OCI-M1 (cell line): ENCODE results near the gene JMJD6.
A peak's percentile ranks its signal among the peaks of the same experiment; 100 is the strongest.

Source experiments
- DNase-seq: peaks from one replicate; lab custom pipeline; 2025; lab: John Stamatoyannopoulos, UW

The JMJD6 gene

GRCh38 chr17:76697702-76698465, 28.5 kb downstream of the JMJD6 start:
- DNase-seq, result peak; percentile 83

- peak; percentile 30 for DNase-seq
These were observed 29.4 kb downstream of the JMJD6 start for GRCh38 chr17:76696763-76697701.

- DNase-seq, result peak; percentile 38
These were observed 31.2 kb downstream of the JMJD6 start for GRCh38 chr17:76695059-76695831.

GRCh38 chr17:76691379-76692191, 34.8 kb downstream of the JMJD6 start:
- no peak for DNase-seq

GRCh38 chr17:76690596-76691280, 35.7 kb downstream of the JMJD6 start:
- no peak for DNase-seq

GRCh38 chr17:76689859-76690258, 36.5 kb downstream of the JMJD6 start:
- no peak for DNase-seq

- DNase-seq, result no peak
These were observed 38.2 kb downstream of the JMJD6 start for GRCh38 chr17:76688165-76688622.

GRCh38 chr17:76687298-76688164, 38.9 kb downstream of the JMJD6 start:
- DNase-seq, result no peak

- no peak for DNase-seq
These were observed 39.7 kb downstream of the JMJD6 start for GRCh38 chr17:76686538-76687297.

- DNase-seq, result no peak
These were observed 40.6 kb downstream of the JMJD6 start for GRCh38 chr17:76685846-76686245.

- DNase-seq, result no peak
These were observed 41.0 kb downstream of the JMJD6 start for GRCh38 chr17:76685366-76685765.

- no peak for DNase-seq
These were observed 41.6 kb downstream of the JMJD6 start for GRCh38 chr17:76684756-76685155.

- DNase-seq, result no peak
These were observed 42.3 kb downstream of the JMJD6 start for GRCh38 chr17:76683921-76684745.

- DNase-seq, result peak; percentile 32
These were observed 43.2 kb downstream of the JMJD6 start for GRCh38 chr17:76683011-76683755.

- peak; percentile 89 for DNase-seq
These were observed 44.1 kb downstream of the JMJD6 start for GRCh38 chr17:76682296-76682695.

GRCh38 chr17:76681222-76682137, 44.9 kb downstream of the JMJD6 start:
- DNase-seq, result peak; percentile 89
